ENCODE measurements around the gene ZNF611.
"Not testable (repeated sequence)": the region's sequence is repeated elsewhere in the genome, so short reads cannot be mapped to it uniquely, and the experiment has no call there.

Gene ZNF611

DNA sequence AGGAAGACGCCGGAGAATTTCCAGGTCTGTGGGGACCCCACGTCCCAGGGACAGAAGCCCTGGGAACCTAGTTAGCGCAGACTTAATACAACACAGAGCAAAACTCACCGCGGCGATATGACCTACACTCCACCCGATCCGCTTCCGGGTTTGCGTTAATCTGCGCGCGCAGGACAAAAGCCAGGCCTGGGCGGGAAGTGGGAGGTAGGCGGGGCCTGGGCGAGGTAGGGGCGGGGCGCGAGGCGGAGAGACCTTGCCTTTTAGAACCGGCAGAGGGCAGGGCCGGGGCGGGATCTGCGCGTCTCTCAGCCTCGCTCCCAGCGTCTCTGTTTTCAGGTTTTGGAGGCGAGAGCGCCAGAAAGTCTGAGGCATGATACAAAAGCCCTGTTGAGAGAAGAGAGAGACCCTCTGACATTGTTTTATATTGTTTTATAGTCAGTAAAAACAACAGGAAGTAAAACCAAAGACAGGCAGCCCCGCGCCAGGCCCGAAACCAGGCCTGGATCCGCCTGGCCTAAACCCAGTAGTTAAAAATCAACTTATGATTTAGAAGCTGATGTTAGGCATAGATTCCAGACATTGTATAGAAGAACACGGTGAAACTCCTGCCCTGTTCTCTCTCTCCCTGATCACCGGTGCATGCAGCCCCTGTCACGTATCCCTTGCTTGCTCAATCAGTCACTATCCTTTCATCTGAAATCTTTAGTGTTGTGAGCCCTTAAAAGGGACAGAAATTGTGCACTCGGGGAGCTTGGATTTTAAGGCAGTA is at the start of gene ZNF611:
ZNF611 (minus strand) TSS at position 152 of the 769 bp plus-strand sequence. CDS start 19,150 bp downstream, outside the sequence.
- DNase-seq = peak; percentile 72

DNA sequence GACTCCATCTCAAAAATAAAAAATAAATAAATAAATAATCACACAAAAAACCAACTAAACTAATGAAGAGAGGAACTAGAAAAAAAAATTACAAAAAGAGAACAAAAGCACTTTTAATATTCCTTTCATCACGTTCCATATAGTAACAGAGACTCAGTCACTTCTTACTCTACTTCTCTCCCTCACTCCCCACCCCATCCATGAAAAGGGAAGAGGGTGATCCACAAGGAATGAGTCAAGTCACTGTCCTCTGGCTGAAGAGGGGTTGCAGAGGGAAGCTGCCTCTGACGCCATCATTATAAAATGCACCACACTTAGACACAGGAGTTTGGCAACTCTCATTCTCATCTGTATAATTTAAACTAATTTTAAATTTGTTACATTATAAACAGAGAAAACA is 48.0 kb upstream of the ZNF611 start:
- DNase-seq = not testable (repeated sequence)

DNA sequence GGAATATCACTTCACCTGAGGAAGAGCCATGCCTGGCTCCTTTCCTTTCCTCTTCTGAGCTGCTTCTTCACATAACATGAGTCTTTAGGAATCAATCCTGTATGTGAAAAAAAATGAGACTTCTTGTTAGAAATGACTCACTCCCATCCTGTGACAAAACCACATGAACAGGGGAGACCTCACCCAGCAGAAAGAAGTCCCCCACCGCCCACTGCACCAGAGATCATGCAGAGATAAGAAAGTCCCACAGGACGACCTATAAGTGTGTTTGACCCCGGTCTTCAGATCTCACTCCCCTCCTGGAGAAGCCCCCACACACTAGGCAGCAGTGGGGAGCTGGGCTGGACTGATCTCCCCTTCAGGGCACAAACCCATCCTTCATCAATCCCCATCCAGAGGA is 44.0 kb upstream of the ZNF611 start:
- no peak for DNase-seq

DNA sequence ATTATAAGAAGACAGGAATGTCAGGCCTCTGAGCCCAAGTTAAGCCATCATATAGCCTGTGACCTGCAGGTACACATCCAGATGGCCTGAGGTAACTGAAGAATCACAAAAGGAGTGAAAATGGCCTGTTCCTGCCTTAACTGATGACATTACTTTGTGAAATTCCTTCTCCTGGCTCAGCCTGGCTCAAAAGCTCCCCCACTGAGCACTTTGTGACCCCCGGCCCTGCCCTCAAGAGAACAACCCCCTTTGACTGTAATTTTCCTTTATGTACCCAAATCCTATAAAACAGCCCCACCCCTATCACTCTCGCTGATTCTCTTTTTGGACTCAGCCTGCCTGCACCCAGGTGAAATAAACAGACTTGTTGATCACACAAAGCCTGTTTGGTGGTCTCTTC is 21.6 kb upstream of the ZNF611 start:
- DNase-seq = not testable (repeated sequence)

DNA sequence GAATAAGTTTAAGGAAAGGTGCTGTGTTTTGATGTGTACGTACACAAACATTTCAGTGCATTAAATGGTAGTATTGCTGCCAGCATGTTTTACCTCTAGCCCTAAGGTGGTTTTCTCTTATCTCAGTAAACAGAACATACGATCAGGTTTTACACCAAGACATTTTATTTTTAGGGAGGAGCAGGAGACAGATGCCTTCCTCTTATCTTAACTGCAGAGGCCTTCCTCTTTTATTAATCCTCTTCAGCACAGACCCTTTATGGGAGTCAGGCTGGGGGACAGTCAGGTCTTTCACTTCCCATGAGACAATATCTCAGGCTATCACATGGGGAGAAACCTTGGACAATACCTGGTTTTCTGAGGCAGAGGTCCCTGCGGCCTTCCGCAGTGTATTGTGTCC is 14.9 kb upstream of the ZNF611 start:
- no peak for DNase-seq

DNA sequence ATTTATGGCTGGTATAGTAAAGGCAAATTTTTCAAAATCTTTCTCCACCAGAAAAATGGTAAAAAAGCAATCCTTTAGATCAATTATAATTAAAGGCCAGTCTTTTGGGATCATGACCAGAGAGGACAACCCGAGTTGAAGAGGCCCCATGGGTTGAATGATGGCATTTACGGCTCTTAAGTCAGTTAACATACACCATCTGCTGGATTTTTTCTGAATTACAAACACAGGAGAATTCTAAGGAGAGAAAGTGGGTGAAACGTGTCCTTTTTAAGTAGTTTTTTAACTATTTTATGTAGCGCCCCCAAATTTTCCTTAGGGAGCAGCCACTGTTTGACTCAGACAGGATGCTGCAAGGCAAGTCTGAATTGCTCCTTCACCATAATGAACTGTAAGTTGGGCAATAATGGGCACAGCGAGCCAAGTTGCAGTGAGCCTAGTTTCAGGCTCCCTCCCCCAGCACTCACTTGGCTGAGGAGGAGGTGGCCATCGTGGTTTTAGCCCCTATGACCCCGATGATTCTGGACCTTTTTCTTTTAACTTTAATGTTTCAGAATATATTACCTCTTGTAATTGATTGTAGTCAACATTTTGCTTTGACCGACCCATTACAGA is 13.6 kb upstream of the ZNF611 start:
- no peak for DNase-seq

DNA sequence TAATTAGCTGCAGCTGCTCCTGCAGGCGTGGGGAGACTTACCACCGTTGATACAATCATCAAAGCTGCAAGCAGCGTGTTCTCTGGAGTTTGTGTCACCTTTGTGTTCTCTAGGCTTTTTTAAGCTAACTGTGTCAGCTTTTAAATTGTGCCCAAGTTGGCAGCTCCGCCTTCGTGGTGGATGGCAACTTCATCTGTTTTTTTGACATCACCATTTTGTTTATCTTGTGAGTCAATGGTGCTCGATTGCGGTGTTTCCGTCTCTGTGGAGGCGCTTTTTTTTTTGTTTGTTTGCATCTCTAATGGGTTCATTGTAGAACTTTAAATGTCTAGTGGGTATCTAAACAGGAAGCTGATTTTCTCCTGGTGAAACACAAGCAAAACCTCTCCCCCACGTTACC is 11.1 kb upstream of the ZNF611 start:
- DNase-seq = peak; percentile 58

DNA sequence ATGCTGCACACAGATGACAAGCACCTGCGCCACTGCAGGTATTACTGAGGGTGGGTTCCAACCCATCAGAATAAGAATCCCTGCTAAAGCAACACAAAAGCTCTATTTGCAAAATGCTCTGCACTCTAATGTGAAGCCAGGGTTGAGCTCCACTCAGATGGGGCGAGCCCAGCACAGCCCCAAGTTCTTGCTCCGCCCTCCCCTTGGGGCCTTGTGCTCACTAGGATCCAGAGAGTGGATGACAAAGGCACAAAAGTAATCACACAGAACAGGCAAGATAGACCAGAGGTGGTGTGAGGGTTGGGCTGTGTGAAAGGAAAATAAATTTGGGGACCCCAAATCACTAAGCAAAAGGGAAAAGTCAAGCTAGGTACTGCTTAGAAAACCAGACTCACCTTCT is 8.2 kb upstream of the ZNF611 start:
- DNase-seq = no peak

DNA sequence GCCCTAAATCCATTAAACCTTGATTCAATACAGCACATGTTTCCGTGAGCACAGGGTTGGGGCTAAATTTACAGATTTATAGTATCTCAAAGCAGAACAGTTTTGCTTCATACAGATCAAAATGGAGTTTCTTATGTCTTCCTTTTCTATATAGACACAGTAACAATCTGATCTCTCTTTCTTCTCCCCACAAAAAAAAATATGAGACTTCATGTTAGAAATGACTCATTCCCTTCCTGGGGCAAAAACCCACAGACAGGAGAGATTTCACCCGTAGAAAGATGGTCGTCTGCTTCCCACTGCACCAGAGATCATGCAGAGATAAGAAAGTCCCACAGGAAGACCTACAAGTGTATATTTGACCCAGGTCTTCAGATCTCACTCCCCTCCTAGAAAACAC is 7.7 kb upstream of the ZNF611 start:
- no peak for DNase-seq

DNA sequence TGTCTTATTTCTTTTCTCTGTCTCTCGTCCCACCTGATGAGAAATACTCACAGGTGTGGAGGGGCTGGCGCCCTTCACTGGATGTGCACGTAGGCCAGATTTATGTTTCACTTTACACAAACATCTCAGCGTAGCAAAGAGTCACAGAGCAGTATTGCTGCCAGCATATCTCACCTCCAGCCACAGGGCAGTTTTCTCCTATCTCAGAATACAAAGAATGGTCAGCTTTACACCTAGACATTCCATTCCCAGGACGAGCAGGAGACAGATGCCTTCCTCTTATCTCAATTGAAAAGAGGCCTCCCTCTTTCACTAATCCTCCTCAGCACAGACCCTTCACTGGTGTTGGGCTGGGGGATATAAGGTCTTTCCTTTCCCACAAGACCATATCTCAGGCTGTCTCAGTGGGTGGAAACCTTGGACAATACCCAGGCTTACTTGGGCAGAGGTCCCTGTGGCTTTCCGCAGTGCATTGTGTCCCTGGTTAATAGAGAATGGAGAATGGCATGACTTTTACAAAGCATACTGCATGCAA is 7.2 kb upstream of the ZNF611 start:
- DNase-seq = no peak

DNA sequence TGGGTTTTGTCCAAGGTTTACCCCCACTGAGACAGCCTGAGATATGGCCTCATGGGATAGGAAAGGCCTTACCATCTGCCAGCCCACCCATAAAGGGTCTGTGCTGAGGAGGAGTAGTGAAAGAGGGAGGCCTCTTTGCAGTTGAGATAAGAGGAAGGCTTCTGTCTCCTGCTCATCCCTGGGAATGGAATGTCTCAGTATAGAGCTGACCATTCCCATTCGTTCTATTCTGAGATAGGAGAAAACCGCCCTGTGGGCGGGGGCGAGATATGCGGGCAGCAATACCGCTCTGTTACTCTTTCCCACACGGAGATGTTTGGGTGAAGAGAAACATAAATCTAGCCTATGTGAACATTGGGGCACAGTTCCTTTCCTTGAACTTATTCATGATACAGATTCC is 6.5 kb upstream of the ZNF611 start:
- DNase-seq = not testable (repeated sequence)

DNA sequence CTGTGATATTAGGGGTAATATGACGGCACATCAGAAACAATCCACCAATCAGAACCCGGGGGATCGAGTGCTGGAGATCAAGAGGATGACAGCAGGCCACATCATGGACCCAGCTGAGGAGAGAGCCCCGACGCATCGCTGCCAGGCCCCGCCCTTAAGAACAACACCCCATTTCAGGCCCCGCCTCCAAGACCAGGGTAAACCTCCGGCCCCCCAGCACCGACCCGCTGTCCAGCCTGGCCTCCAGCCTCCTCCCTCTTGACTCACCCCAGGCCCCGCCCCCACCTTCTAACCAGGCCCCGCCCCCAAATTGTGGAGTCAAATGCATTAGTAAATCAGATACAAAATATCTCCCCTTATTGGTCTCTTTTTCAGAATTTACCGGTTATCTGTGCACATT is 4.7 kb upstream of the ZNF611 start:
- no peak for DNase-seq

DNA sequence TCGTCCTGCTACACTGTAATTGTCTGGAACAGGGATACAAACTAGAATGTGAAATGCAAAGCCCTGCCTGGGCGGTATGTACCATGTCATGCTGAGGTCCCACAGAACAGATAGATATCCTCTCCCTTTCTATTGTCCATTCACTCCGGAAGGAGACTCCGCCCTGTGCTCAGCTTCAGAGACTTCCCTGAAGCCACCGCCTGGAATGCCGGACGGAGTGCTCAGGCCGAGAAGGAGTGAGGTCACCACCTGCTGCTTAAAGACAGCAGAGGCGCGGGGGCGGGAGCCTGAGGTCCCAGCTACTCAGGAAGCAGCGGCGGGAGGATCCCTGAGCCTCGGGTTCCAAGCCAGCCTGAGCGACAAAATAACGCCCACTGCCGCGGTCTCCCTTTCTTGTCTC is 890 bp upstream of the ZNF611 start:
- DNase-seq = no peak

DNA sequence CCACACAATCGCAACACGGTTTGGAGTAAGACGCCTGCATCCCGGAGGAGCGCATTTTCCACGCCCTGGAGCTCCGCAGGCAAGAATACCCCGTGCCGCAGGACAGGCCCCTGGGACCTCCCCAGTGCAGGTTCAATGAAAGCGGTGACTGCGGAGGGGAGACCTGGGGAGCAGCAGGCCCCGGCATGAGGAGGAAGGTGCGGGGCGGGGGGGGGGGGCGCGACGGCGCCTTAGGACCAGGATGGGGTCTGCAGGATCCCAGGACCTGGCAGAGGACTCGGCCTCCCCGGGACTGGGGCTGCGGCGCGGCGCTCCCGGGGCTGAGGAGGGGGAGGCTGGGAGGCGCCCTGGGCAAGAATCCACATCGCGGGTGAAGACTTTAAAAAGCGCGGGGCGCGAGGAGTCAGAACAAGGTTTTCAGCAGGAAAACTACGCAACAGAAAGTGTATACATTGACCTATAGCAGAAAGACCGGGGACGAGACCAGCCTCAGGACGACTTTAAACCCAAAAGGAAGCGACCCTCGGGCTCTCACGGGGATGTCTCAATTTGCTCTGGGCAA is 432 bp downstream of the ZNF611 start:
- DNase-seq = peak; percentile 70

DNA sequence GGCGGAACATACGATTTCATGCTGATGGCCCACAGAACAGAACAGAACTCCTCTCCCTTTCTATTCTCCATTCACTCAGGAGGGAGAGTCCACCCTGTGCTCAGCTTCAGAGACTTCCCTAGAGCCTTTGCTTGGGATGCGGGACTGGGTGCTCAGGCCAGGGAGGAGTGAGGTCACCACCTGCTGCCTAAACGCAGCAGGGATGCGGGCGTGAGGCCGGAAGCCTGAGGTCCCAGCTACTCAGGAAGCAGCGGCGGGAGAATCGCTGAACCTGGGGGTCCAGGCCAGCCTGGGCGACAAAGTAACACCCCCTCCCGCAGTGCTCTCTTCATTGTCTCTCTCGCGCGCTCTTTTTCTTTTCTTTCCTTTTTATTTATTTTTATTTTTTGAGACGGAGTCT is 8.8 kb downstream of the ZNF611 start:
- DNase-seq = not testable (repeated sequence)

DNA sequence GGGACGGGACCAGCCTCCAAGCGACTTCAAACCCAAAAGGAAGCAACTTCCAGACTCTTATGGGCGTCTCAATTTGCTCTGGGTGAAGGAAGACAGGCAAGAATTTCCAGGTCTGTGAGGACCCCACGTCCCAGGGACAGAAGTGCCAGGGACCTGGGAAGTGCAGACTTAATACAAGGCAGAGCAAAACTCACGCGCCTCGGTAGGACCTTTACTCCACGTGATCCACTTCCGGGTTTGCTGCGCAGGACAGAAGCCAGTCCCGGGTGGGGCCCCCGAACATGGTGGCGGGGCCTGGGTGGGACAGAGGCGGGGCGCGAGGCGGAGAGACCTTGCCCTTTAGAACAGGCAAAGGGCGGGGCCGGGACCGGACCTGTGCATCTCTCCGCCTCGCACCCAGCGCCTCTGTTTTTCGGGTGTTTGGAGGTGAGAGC is 9.3 kb downstream of the ZNF611 start:
- no peak for DNase-seq

DNA sequence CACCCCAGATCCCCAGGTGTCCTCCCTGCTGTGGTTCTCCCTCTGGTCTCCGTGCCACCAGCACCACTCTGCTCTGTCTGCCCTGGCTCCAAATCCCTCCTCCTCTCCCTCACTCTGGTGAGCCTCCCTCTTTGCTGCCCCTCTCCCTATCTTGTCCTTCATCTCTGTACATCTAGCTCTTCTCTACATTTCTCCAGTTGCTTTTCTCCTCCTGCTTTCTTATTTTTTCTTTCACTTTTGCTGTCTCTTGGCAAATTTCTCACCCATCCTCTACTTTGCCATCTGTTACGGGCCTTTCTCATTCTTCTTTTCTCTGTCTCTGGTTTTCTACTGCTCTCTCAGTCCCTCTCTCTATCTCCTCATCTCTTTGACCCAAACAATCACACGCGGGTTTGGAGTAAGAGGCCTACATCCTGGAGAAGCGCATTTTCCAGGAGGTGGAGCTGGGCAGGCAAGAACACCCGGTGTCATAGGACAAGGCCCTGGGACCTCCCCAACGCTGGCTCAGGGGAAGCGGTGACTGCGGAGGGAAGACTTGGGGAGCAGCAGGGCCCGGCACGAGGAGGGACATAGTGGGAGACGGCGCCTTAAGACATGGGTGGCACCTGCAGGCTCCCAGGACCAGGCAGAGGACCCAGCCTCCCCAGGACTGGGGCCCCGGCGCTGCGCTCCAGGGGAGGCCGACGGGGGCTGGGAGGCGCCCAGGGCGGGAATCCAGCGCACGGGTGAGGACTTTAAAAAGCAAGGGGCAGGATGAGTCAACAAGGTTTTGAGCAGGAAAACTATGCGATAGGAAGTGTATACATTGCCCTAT is 9.9 kb downstream of the ZNF611 start:
- DNase-seq = no peak

DNA sequence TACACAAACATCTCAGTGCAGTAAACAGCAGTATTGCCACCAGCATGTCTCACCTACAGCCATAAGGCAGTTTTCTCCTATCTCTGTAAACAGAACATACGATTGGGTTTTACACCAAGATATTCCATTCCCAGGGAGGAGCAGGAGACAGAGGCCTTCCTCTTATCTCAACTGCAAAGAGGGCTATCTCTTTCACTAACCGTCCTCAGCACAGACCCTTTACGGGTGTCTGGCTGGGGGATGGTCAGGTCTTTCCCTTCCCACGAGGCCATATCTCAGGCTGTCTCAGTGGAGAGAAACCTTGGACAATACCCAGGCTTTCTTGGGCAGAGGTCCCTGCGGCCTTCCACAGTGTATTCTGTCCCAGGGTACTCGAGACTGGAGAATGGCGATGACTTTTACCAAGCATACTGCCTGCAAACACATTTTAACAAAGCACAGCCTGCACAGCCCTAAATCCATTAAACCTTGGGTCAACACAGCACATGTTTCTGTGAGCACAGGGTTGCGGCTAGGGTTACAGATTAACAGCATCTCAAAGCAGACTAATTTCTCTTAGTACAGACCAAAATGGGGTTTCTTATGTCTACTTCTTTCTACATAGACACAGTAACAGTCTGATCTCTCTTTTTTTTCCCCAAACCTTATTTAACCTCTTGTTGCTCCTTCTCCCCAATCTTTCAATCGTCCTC is 10.8 kb downstream of the ZNF611 start:
- DNase-seq = not testable (repeated sequence)

DNA sequence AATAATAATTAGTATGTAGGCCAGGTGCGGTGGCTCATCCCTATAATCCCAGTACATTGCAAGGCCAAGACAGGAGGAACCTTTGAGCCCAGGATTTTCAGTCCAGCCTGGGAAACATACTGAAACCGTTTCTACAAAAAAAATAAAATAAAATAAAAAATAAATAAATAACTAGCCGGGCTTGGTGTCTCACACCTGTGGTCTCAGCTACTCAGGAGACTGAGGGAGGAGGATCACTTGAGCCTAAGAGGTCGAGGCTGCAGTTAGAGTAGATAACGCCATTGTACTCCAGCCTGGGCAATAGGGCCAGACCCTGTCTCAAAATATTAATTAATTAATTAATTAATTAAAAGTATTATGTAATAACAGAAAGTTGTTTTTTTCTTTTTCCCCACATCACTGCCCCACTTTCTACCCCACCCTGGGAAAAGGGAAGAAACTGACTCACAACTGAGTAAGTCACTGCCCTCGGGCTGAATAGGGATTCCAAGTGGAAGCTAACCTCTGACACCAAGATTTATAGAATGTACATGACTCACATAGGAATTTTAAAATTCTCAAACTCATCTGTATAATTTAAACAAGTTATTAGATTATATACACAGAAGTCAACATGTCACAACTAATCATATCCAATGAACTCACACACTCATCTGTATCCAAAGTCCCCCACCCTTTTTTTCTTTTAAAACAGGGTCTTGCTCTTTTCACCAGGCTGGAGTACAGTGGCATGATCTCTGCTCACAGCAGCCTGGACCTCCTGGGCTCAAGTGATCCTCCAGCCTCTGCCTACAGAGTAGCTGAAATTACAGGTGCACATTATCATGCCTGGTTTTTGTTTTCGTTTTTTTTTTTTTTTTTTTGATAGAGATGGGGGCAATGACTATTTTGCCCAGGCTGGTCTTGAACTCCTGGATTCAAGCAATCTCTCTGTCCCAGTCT is 12.5 kb downstream of the ZNF611 start:
- no peak for DNase-seq

DNA sequence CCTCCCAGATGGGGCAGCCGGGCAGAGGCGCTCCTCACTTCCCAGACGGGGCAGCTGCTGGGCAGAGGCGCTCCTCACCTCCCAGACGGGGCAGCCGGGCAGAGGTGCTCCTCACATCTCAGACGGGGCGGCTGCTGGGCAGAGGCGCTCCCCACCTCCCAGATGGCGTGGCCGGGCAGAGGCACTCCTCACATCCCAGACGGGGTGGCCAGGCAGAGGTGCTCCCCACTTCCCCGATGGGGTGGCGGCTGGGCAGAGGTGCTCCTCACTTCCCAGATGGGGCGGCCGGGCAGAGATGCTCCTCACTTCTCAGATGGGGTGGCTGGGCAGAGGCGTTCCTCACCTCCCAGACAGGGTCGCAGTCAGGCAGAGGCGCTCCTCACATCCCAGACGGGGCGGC is 14.3 kb downstream of the ZNF611 start:
- not testable (repeated sequence) for DNase-seq

DNA sequence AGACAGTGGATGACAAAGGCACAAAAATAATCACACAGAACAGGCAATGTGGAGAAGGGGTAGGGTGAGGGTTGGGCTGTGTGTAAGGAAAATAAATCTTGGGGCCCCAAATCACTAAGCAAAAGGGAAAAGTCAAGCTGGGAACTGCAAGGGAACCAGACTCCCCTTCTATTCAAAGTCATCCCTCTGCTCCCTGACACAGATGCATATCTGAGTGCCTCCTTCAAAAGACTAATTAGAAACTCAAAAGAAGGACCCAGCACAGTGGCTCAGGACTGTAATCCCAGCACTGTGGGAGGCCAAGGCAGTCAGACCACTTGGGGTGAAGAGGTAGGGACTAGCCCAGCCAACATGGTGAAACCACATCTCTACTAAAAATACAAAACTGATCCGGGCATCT is 18.3 kb downstream of the ZNF611 start:
- no peak for DNase-seq

All from NCI-H2227 treated with DMSO at 0.1 percent for 48 hours (cell line).